Coronary artery (tissue), 2 donors: ENCODE results near the gene ATP6V0D1.
A peak's percentile ranks its signal among the peaks of the same experiment; 100 is the strongest.

Source experiments
- DNase-seq: peaks from one replicate; pipeline ENCODE4 v3.0.0-alpha.2; 2017; ENCODE audit warnings: low spot score
- H3K27ac ChIP-seq, 2 donors: fragments of 200-600 bp; sonication (generic); one replicate each; pipeline ENCODE4 v1.5.1; 2016 to 2019
- H3K4me3 ChIP-seq: fragments of 200-600 bp; sonication (generic); 2 replicates; pipeline ENCODE4 v1.5.1; 2016; ENCODE audit warnings: mild to moderate bottlenecking, moderate library complexity
- TF ChIP-seq, protein P1 (sequence below): fragments of 200-600 bp; sonication (generic); IDR thresholded peaks from one replicate; pipeline ENCODE4 v1.5.1; 2019; ENCODE audit warnings: antibody characterized with exemption

ATP6V0D1 gene

DNA sequence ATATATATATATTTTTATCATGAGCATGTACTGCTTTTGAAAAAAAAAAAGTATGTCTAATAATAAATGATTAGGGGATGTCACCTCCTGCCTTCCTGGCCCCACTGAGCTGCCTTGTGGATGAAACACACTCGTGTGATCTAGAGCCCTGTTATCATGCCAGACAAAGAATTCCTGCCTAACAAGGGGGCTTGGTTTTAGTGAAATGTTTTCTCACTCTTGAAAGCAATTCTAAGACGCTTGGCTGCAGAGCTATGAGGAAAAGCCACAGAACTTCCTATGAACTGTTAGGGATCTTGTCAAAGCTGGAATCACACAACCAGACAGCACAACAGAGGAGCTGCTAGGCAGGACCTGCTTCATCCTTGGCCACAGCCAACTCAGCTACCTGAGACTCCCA, 68.7 kb downstream of the ATP6V0D1 start:
- DNase-seq = no peak
- H3K27ac ChIP-seq = no peak overlapping the region
- no peak overlapping the region for H3K4me3 ChIP-seq
- TF ChIP-seq, protein P1, sequence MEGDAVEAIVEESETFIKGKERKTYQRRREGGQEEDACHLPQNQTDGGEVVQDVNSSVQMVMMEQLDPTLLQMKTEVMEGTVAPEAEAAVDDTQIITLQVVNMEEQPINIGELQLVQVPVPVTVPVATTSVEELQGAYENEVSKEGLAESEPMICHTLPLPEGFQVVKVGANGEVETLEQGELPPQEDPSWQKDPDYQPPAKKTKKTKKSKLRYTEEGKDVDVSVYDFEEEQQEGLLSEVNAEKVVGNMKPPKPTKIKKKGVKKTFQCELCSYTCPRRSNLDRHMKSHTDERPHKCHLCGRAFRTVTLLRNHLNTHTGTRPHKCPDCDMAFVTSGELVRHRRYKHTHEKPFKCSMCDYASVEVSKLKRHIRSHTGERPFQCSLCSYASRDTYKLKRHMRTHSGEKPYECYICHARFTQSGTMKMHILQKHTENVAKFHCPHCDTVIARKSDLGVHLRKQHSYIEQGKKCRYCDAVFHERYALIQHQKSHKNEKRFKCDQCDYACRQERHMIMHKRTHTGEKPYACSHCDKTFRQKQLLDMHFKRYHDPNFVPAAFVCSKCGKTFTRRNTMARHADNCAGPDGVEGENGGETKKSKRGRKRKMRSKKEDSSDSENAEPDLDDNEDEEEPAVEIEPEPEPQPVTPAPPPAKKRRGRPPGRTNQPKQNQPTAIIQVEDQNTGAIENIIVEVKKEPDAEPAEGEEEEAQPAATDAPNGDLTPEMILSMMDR = no peak

DNA sequence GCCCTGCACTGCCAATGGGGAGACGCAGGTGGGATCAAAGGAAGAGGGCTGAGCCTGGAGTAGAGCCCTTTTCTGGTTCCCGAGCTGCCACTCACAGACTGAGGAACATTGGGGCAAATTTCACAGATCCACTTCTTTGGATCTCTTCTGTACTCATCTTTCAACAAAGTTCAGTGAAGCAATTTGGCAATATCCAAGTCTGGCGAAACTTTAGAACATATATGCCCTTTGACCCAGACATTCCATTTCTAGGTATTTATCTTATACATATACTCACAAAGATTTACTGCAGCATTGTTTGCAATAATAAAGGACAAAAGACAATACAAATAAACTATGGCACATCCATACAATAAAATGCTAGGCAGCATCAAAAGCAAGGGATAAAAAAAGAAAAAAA, 69.6 kb downstream of the ATP6V0D1 start:
- TF ChIP-seq, protein P1 = no peak
- no peak for DNase-seq
- Histone ChIP-seq H3K27ac (no peak overlapping the region), H3K4me3 (no peak overlapping the region)

DNA sequence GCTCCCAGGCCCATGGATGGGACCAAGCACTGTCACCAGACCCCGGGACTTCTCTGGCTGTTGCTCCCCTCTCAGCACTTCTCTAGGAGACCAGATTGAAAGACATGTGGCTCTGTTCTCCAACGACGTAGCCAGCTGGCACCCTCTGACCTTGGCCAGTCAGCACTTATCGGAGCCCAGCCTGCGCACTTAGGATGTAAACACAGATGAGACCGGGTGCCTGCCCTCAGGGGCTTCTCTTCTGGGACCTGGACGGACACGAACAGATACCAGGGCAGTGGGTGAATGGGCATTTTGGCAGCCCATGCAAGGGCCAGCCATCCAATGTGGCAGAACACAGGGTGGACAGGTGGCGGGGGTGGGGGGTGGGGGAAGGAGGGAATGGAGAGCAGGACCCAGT, 71.3 kb downstream of the ATP6V0D1 start:
- TF ChIP-seq, protein P1 = no peak
- no peak overlapping the region for H3K4me3 ChIP-seq
- no peak for DNase-seq

GRCh38 chr16:67407788-67408452, 73.0 kb downstream of the ATP6V0D1 start:
- Histone ChIP-seq H3K4me3 (no peak overlapping the region), H3K27ac (no peak overlapping the region)
- TF ChIP-seq, protein P1 = no peak
- no peak for DNase-seq

More for the DNA sequence above, 71.3 kb downstream of the ATP6V0D1 start:
- no peak overlapping the region for H3K27ac ChIP-seq

DNA sequence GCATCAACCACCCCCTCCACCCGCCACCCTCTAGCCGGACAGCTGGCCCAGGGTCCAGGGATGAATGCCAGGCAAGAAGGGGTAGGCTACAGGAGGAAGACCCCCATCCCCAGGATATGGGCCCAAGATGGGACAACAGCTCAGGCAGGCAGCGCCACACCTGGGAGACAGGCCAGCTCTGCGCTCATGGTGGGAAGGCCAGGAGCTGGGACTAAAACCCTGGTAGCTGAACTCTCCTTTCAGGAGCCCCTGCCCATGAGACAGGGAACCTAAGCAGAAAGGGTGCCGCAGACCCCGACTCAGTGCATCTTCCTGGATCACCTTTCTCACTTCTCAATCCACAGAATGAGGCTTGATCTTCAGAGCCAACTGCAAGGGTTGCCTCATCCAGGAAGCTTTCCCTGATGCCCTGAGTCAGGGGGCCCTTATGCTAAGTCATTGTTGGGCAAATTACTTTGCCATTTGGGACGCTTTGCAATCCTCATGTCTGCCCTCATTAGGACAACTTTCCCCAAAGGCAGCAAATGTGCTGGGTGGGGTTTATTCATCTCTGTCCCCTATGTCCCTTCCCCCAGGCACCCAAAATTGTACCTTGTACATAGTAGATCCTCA, 73.7 kb downstream of the ATP6V0D1 start:
- Histone ChIP-seq H3K27ac (peak overlapping the region in 1 of 2 donors; percentile 72), H3K4me3 (no peak overlapping the region)
- TF ChIP-seq, protein P1 = no peak
- DNase-seq = no peak

GRCh38 chr16:67406111-67406971, 74.6 kb downstream of the ATP6V0D1 start:
- Histone ChIP-seq H3K4me3 (no peak overlapping the region), H3K27ac (peak overlapping the region in 1 of 2 donors; percentile 72)
- no peak for DNase-seq
- TF ChIP-seq, protein P1 = no peak
